ENCODE data around the gene ZP1. TPM values are rescaled to one million over a fixed set of nuclear protein-coding genes. Genes with fewer than 3 reads are reported as not detected.

Gene ZP1
- total and polyA plus RNA-seq, 2 of the 4 experiments (the other 2 are of a cell fraction), result 0.18 to 1.6 TPM

GRCh38 chr11:60830478-60831142 lies 36.7 kb upstream of the ZP1 start:
- Histone ChIP-seq H3K27me3 (ENCODE audit: control insufficient read depth, insufficient read depth, low read length) (peaks cover 39% of the 10 kb centered on the region), H3K4me1 (ENCODE audit: control insufficient read depth, insufficient read depth, low read length) (no peaks in the 10 kb centered on the region), H3K4me3 (ENCODE audit: insufficient read depth, low read depth, low read length) (no peak overlapping the region), H3K23ac (ENCODE audit: low read depth, low read length) (no peak overlapping the region), H3K4me2 (ENCODE audit: low read depth, low read length) (no peak overlapping the region), H3K14ac (replicated peaks; ENCODE audit: low read depth, low read length) (no peak overlapping the region), H2BK120ac (ENCODE audit: low read depth, low read length) (no peak overlapping the region), H3K36me3 (ENCODE audit: control insufficient read depth, insufficient read depth, low read length) (no peaks in the 10 kb centered on the region), H3K9ac (ENCODE audit: low read depth, low read length) (no peak overlapping the region), H3K18ac (ENCODE audit: low read depth, low read length) (no peak overlapping the region), H3K56ac (ENCODE audit: extremely low read depth, insufficient read depth, low read length) (no peak overlapping the region), H3K27ac (ENCODE audit: insufficient read depth, low read length) (no peak overlapping the region), H2BK20ac (ENCODE audit: low read depth, low read length) (no peak overlapping the region), H2AK9ac (replicated peaks; ENCODE audit: low read depth, low read length, poor library complexity) (peak overlapping the region; percentile 12), H4K5ac (ENCODE audit: low read depth, low read length) (no peak overlapping the region), H2AFZ (replicated peaks; ENCODE audit: low read length, poor library complexity) (peak overlapping the region; percentile 47), H2BK15ac (ENCODE audit: low read depth, low read length) (no peak overlapping the region), H4K20me1 (ENCODE audit: insufficient read depth, low read length) (no peaks in the 10 kb centered on the region), H3K9me3 (ENCODE audit: control insufficient read depth, insufficient read depth, low read length) (no peaks in the 10 kb centered on the region), H4K8ac (ENCODE audit: low read depth in 2 of 2, low read length in 2 of 2) (no peak overlapping the region), H3K79me1 (ENCODE audit: low read depth in 1 of 2, low read length in 2 of 2) (no peaks in the 10 kb centered on the region), H4K91ac (ENCODE audit: insufficient read depth, low read depth, low read length) (no peak overlapping the region), H3K9me1 (ENCODE audit: insufficient read depth, low read length) (no peaks in the 10 kb centered on the region), H2AK5ac (ENCODE audit: low read depth, low read length) (no peak overlapping the region), H2BK5ac (ENCODE audit: low read depth, low read length, poor library complexity, severe bottlenecking) (no peak overlapping the region), H3K4ac (ENCODE audit: low read depth, low read length) (no peak overlapping the region)
- dilution Hi-C loops (cut with HindIII; ENCODE audit: low sequenced_read_pairs, unreplicated experiment) (no loop called here), intact Hi-C loops (cut with micrococcal nuclease) (loop anchor here (1.0 to 5.0 kb wide), 7 partner anchors 55 to 357 kb away; no protein-coding TSS in a partner anchor), in situ Hi-C loops (cut with MboI; ENCODE audit: low sequenced_read_pairs) (no loop called here)
- TF ChIP-seq BHLHE40 (IDR thresholded peaks at IDR 0.05; ENCODE audit: low read depth, low read length), result no peak
- no peak for TF ChIP-seq SMC3 (IDR thresholded peaks at IDR 0.05; ENCODE audit: low read depth, low read length)
- no peak for TF ChIP-seq ELK1 (IDR thresholded peaks at IDR 0.05; ENCODE audit: borderline replicate concordance, low read depth, low read length)
- TF ChIP-seq CHD1 (IDR thresholded peaks at IDR 0.05; ENCODE audit: low read depth, low read length), result no peak
- no peak for TF ChIP-seq MAZ (IDR thresholded peaks at IDR 0.05; ENCODE audit: borderline replicate concordance, low read depth, low read length)
- no peak for TF ChIP-seq RCOR1 (IDR thresholded peaks at IDR 0.05; ENCODE audit: insufficient replicate concordance, low read length)
- TF ChIP-seq CTCF (conservative IDR thresholded peaks at IDR 0.05; ENCODE audit: low read depth, low read length), result no peak
- no peak for TF ChIP-seq FOS (IDR thresholded peaks at IDR 0.05; ENCODE audit: low read depth, low read length)
- TF ChIP-seq USF2 (IDR thresholded peaks at IDR 0.05; ENCODE audit: low read depth, low read length), result no peak
- ATAC-seq (ENCODE audit: low read depth) (peak; percentile 9; the same call in 1 of the 2 replicates), DNase-seq (no peak)
- ChIA-PET POLR2A (ENCODE audit: unreplicated experiment) (interaction anchor here (1.4 kb wide), 1 partner anchor 57 kb away, joined by 4 read pairs; no protein-coding TSS in a partner anchor), CTCF (interaction anchor here (0.5 to 4.9 kb wide), 10 partner anchors 8 to 1883 kb away, joined by 3 to 86 read pairs (median 6); no protein-coding TSS in a partner anchor)
- whole genome bisulfite sequencing, 2 experiments (ENCODE audit: extremely low coverage in 2 of 2, insufficient read length in 1 of 2), result 33% methylated on average over 6 of the region's 10 CpGs; no CpG with 5 or more reads in 1 of the 2 experiments
- BruUV-seq (replicated peaks), result no TSS peak
